Measurements from ENCODE around the gene TALDO1.
A peak's percentile ranks its signal among the peaks of the same experiment; 100 is the strongest.

TALDO1 gene

DNA sequence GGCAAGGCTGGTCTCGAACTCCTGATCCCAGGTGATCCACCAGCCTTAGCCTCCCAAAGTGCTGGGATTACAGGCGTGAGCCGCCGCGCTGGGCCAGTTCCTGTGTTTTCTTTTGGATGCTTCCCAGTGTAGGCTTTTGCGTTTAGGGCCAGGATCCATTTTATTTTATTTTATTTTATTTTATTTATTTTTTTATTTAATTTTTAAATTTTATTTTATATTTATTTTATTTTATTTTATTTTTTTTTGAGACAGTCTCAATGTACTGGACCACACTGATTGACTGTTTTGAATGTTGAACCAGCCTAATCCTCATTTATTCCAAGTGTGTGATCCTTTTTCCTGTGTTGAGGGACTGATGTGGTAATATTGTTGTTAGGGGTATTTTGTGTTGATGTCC is 32.8 kb upstream of the TALDO1 start:
- no peak for DNase-seq (ENCODE audit: low read depth, low spot score)

DNA sequence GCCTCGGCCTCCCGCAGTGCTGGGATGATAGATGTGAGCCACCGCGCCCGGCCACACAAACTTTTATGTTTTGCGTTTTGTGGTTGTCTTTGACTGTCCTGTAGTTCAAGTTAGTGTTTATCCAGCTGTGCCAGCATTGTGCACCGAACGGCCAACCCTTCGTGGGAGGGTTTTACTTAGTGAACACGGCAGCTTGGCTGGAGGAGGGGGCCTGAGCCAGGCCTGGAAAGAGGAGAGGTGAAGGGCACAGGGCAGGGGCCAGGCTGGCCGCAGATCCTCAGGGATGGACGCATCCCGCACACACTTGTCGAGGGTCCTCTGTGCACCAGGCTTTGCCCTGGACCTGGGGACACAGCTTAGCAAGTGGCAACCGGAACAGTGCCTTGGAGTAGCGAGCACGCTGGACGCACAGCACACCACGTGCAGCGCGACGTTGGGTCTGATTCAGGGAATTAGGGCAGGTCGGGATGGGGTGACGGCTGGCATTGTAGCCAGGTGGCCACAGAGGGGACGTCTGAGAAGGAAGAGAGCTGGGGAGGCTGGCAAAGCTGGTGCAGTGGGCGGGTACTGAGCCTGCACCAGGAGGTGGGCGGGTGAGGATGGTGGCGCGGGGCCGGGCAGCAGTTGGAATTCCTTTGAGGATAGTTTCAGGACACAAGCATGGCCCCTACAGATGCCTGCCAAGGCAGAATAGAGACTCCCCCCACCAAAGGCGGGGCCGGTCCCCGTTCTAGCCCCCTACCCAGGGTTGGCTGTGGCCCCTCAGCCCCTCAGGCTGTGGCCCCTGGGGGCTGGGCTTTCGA is 27.8 kb upstream of the TALDO1 start:
- DNase-seq (ENCODE audit: low read depth, low spot score) = no peak

DNA sequence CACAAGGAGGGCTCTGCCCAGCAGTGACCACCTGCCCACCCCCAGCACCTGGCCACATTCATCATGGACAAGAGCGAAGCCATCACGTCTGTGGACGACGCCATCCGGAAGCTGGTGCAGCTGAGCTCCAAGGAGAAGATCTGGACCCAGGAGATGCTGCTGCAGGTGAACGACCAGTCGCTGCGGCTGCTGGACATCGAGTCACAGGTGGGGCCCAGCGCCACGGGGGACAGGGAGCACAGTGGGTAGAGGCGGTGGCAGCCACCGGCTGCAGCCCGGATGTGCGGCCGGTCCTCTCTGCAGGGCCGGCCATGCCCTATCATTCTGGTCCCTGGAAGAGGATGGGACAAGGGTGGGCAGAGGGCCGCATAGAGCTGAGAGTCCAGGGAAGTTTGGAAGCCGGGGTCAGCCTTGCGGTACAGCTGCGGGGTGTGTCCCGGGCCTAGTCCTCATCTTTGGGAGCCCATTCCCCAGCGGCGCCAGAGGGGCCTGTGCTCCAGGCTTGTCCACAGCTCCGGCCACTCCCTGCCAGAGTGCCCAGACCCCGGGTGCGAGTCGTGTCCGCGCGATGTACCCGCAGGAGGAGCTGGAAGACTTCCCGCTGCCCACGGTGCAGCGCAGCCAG is 27.1 kb upstream of the TALDO1 start:
- no peak for DNase-seq (ENCODE audit: low read depth, low spot score)

DNA sequence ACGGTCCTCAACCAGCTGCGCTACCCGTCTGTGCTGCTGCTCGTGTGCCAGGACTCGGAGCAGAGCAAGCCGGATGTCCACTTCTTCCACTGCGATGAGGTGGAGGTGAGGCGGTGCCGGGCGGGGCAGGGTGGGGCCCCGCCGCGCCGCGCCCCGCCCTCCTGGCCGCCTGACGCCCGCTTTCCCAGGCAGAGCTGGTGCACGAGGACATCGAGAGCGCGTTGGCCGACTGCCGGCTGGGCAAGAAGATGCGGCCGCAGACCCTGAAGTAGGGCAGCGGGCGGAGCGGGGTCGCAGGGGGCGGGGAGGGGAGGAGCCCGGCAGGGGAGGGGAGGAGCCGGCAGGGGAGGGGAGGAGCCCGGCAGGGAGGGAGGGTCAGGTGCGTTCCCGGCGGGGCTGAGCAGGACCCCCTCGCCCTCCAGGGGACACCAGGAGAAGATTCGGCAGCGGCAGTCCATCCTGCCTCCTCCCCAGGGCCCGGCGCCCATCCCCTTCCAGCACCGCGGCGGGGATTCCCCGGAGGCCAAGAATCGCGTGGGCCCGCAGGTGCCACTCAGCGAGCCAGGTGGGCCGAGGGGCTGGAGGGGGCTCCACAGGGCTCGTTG is 26.5 kb upstream of the TALDO1 start:
- DNase-seq (ENCODE audit: low read depth, low spot score) = peak; percentile 67

DNA sequence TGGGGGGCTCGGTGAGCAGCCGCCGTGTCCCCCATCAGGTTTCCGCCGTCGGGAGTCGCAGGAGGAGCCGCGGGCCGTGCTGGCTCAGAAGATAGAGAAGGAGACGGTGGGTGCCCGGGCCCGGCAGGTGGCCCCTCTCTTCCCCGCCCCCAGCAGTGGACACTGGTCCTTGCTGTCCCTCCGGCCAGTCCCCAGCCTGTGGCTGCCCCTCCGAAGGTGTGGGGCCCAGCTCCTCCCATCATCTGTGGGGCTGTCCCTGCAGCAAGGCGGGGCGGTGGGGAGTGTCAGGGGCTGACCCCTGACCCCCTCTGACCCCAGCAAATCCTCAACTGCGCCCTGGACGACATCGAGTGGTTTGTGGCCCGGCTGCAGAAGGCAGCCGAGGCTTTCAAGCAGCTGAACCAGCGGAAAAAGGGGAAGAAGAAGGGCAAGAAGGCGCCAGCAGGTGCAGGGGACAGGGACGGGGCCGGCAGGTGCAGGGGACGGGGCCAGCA is 26.0 kb upstream of the TALDO1 start:
- no peak for DNase-seq (ENCODE audit: low read depth, low spot score)

DNA sequence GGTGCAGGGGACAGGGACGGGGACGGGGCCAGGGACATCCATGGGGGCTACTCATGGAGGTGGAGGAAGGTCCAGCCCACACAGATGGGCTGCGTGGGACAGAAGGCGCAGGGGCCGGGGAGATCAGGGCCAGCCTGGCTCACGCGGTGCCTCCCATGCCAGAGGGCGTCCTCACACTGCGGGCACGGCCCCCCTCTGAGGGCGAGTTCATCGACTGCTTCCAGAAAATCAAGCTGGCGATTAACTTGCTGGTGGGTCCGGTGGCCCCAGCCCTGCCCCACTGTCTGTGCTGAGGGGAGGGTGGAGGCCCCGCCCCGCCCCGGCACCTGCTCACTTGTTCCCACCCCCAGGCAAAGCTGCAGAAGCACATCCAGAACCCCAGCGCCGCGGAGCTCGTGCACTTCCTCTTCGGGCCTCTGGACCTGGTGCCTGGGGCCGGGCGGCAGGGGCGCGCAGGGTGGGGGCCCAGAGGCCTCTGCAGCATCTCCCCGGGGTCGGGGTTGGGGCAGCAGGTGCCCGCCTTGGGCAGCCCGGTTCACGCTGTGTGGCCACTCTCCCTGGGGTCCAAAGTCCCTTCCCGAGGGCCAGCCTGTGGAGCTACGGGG is 25.4 kb upstream of the TALDO1 start:
- DNase-seq (ENCODE audit: low read depth, low spot score) = no peak

DNA sequence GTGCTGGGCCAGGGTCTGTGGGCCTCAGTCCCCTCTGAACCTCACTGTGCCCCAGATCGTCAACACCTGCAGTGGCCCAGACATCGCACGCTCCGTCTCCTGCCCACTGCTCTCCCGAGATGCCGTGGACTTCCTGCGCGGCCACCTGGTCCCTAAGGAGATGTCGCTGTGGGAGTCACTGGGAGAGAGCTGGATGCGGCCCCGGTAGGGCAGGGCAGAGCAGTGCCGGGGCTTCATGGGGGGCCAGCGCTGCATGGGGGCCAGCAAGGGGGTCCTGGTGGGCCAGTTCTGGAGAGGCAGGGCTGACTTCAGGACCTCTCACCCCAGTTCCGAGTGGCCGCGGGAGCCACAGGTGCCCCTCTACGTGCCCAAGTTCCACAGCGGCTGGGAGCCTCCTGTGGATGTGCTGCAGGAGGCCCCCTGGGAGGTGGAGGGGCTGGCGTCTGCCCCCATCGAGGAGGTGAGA is 24.9 kb upstream of the TALDO1 start:
- no peak for DNase-seq (ENCODE audit: low read depth, low spot score)

DNA sequence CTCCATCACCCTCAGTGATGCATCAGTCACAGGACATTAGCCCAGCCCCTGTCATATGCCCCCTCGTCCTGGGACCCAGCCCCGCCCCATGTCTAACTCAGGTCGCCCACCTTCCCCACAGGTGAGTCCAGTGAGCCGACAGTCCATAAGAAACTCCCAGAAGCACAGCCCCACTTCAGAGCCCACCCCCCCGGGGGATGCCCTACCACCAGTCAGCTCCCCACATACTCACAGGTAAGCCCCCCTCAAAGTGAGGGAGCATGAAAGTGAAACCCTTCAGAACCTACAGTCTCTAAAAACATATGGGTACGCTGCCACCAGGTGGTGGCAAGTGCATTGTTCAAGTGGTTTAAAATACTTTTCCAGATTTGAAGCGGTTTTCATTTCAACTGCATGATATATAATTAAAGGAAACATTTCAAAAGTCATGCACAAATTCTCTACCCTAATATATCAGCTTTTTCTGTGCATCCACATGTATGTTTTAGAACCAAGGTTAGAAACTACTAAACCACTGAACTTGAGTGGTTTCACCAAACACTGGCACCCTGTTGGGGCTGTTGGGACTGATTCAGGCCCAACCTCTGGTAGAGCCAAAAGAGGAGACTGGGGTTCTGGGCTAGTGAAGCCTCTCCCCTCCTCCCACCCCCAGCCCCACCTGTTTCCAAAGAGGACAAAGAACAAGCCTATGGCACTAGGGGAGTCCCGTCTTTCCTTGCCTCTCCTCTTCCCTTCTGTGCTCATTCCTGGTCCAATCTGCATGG is 24.0 kb upstream of the TALDO1 start:
- DNase-seq (ENCODE audit: low read depth, low spot score) = no peak

DNA sequence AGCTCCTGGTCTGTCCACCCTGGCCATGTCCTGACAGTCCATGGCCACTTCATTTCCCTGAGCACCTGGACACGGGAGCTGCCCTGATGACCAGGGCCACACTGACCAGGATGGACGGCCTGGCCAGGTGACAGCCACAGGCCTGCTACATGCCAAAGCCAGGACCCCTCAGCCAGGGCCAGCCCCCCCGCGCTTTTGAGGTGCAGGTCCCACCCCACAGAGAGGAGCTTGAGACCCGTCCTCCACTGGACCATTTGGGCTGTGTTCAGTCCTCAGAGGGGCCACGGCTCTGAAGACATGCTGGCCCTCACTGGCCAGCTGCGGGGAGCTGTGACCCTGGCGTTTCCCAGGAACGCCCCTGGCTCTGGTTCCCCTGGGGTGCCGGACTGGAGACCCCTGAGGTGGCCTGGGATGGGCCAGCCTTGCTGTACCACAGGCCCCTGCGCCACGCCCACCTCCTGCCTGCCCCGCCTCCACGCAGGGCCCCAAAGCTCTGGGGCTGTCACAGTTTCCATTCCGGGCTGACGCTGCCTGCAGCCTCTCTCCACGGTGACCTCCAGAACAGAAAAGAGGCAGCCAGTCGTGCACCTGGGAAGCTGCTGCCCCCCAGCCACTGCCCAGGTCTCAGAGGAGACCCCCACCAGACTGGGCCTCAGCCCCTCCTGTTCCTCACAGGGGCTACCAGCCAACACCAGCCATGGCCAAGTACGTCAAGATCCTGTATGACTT is 23.1 kb upstream of the TALDO1 start:
- DNase-seq (ENCODE audit: low read depth, low spot score) = no peak

DNA sequence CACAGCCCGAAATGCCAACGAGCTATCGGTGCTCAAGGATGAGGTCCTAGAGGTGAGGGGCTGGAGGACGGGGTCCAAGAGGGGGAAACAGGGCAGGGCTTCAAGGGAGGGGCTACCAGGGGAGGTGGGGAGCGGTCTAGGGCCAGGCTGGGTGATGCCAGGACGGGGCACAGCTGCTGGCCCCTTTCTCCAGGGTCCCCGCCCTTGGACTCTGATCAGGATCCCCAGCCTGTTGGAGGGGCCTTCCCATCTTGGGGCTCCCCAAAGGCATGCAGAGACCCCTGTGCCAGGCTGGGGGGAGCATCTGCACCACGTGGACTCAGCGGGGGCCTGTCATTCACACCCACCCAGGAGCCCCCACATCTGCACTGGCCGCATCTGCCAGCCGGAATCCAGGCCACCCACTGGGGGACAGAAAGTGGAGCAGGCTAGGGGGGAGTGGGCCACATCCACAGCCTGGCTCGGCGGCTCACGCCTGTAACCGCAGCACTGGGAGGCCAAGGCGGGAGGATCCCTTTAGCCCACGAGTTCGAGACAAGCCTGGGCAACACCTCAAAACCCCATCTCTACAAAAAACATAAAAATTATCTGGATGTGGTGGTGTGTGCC is 22.4 kb upstream of the TALDO1 start:
- no peak for DNase-seq (ENCODE audit: low read depth, low spot score)

DNA sequence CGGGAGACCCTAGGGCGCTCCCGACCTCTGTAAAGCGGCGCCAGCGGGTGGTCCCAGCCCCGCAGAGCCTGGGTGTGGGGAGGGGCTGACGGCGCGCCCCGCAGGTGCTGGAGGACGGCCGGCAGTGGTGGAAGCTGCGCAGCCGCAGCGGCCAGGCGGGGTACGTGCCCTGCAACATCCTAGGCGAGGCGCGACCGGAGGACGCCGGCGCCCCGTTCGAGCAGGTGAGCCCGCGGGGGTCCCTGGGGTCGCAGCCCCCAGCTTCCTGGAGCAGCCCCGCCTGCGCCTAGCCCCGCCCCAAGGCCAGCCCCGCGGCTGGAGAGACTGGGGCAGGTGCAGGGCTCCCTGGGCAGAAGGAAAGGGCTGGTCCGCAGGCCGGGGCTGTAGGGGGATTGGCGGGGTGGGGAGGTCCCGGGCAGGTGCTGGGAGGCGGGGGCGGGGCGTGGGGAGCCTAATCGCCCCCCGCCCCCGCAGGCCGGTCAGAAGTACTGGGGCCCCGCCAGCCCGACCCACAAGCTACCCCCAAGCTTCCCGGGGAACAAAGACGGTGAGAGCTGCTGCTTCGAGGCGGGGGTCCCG is 21.6 kb upstream of the TALDO1 start:
- no peak for DNase-seq (ENCODE audit: low read depth, low spot score)

DNA sequence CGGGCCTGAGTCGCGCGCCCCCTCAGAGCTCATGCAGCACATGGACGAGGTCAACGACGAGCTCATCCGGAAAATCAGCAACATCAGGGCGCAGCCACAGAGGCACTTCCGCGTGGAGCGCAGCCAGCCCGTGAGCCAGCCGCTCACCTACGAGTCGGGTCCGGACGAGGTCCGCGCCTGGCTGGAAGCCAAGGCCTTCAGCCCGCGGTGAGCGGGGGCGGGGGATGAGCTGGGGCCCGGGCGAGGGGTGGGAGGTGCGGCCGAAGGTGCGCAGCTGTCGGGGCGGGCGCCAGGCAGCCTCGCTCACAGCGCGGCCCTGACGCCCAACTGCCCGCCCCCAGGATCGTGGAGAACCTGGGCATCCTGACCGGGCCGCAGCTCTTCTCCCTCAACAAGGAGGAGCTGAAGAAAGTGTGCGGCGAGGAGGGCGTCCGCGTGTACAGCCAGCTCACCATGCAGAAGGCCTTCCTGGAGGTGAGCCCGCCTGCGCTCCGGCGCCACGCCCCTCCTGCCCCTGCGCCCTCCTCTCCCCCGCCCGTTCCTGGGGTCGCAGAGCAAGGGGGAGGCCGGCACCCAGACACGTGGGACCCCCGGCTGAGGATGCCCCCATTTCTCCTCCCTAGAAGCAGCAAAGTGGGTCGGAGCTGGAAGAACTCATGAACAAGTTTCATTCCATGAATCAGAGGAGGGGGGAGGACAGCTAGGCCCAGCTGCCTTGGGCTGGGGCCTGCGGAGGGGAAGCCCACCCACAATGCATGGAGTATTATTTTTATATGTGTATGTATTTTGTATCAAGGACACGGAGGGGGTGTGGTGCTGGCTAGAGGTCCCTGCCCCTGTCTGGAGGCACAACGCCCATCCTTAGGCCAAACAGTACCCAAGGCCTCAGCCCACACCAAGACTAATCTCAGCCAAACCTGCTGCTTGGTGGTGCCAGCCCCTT is 20.7 kb upstream of the TALDO1 start:
- no peak for DNase-seq (ENCODE audit: low read depth, low spot score)

DNA sequence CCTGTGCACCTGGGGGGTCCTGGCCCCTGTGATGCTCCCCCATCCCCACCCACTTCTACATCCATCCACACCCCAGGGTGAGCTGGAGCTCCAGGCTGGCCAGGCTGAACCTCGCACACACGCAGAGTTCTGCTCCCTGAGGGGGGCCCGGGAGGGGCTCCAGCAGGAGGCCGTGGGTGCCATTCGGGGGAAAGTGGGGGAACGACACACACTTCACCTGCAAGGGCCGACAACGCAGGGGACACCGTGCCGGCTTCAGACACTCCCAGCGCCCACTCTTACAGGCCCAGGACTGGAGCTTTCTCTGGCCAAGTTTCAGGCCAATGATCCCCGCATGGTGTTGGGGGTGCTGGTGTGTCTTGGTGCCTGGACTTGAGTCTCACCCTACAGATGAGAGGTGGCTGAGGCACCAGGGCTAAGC is 20.0 kb upstream of the TALDO1 start:
- DNase-seq (ENCODE audit: low read depth, low spot score) = no peak

DNA sequence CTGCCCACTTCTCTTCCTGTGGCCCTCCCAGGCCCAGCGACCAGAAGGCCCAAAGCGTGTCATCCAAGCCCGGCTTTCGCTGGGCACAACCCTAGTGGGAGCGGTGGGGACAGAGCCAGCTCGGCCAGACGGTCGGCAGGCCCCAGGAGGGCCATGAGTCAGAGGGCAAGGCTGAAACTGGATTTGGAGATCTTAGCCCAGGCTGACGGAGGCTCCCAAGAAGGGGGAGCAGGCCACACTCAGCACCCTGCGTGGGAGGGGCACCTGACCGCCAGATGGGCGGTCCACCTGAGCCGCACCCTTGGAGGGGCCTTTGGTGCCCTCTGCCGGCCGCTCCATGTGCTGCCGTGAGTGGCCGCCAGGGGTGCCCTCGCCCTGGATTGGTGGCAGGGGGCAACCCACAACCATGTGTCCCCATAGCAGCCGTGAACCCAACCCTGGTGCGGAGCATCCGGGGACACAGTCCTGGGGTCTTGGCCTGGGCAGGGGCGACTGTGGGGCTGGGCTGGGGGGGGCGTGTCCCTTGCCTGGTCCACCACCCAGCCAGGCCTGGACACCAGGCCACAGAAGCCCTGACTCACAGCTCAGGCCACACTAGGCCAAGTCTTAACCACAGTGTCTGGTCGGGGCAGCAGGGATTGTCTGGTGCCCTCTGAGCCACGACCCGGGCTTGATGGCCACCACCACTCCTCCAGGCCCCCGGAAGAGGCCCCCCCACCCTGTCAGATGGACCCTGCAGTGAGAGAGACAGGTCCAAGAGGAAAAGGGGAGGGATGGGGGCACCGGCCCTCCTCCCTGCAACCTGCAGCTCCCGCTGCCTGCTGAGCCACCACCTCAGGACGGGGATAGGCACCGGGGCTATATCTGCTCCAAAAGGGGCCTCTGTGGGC is 19.2 kb upstream of the TALDO1 start:
- DNase-seq (ENCODE audit: low read depth, low spot score) = peak; percentile 87

DNA sequence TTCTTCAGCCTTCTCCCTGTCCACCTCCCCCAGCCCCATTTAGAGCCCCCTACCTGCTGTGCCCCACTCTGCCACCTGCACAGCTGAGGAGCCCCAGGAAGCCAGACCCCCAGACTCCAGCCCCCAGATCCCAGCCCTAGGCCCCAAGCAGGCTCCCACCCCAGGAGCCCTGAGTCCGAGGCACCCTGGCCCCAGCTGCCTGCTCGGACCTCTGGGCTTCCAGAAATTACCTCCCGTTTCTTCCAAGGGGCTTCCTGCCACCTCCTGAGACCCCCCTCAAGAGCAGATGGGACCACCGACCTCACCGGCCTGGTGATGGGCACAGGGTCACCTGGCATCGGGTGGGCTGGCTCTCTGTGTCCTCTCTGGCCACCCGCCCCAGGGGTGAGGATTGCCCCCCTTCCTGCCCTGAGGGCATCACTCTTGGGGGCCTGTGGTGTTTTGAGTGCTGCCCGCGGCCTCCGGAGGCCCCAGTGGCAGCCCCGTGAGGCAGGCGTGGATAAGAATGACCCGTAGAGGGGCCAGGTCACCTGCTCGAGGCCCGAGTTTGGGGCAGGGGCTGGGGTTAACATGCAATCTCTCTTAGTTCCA is 18.3 kb upstream of the TALDO1 start:
- no peak for DNase-seq (ENCODE audit: low read depth, low spot score)

DNA sequence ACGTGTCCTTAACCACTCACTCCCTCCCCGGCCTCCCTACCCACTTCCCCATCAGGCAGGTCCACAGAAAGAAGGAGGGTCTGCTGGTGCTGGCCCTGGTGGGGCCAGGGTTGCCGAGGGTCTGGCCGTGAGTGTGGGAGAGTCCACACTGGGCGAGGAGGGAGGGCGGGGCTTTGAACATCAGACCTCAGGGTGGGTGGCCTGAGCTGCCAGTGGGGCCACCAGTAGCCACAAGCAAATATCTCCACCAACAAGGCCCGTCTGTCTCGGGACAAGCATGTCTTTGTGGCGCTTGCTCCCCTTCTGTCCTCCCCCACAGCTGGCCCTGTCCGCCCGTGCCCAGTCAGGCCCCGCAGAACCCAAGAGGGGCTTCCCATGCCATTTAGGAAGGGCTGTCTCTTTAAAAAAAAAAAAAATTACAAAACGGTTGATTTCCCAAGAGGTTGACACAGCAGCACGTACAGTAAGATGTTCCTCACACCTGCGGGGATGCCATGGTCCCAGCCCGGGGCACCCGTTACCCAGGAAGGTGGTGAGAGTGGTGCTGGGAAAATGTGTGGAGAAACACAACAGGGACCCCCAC is 17.7 kb upstream of the TALDO1 start:
- DNase-seq (ENCODE audit: low read depth, low spot score) = no peak

DNA sequence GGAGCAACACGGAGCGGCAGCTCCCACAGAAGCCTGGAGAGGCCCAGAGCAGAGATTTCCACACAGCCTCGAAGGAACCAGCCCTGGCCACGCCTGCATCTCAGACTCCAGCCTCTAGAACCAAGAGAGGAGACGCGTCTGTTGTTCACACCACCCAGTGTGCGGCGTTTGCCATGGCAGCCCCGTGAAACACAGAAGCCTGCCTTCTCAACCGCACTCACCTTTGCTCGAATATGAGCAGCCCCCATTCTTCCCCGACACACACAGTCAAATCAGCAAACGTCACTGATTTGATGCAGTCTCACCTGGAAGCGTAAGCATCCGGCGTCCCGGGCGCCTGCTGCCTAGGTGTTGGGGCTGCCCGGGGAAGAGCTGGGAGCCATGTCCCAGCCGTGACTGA is 14.2 kb upstream of the TALDO1 start:
- no peak for DNase-seq (ENCODE audit: low read depth, low spot score)

Data from ELF-1 (cell line).